ENCODE data around the gene SFMBT1. TPM values are rescaled to one million over a fixed set of nuclear protein-coding genes. Genes with fewer than 3 reads are reported as not detected.

The SFMBT1 gene
- total and polyA plus RNA-seq, 2 experiments from 2014 or later, result 5.3 to 24.0 TPM

DNA sequence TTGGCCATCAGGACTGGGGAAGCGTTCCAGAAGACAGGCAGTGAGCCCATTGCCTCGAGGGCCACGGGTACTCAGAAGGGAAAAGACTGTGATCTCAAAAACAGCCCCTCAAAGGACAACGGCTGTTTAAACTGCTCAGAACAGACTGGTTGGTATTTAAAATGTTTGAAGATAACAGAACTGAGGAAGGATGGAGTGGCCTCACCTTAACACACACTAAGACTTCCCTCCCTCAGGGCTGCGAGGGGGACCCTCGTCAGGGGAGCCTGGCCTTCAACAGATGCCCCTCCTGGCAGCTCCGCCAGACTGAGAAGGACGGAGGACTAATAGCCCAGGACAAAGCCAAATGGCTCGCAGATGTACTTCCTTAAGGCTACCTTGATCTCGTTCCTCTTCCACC, 151.1 kb downstream of the SFMBT1 start (continued):
- no peak for TF ChIP-seq EZH2phosphoT487 (IDR thresholded peaks at IDR 0.05; ENCODE audit: unreplicated experiment)
- TF ChIP-seq ZNF331 (CRISPR knock-in tag; IDR thresholded peaks at IDR 0.05; ENCODE audit: low read depth), result no peak
- TF ChIP-seq EZH2 (IDR thresholded peaks at IDR 0.05; ENCODE audit: low read depth, unreplicated experiment), result no peak
- TF ChIP-seq, protein P1, sequence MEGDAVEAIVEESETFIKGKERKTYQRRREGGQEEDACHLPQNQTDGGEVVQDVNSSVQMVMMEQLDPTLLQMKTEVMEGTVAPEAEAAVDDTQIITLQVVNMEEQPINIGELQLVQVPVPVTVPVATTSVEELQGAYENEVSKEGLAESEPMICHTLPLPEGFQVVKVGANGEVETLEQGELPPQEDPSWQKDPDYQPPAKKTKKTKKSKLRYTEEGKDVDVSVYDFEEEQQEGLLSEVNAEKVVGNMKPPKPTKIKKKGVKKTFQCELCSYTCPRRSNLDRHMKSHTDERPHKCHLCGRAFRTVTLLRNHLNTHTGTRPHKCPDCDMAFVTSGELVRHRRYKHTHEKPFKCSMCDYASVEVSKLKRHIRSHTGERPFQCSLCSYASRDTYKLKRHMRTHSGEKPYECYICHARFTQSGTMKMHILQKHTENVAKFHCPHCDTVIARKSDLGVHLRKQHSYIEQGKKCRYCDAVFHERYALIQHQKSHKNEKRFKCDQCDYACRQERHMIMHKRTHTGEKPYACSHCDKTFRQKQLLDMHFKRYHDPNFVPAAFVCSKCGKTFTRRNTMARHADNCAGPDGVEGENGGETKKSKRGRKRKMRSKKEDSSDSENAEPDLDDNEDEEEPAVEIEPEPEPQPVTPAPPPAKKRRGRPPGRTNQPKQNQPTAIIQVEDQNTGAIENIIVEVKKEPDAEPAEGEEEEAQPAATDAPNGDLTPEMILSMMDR (conservative IDR thresholded peaks at IDR 0.05; ENCODE audit: low read depth in 2 of 2), result no peak
- TF ChIP-seq, protein P2, sequence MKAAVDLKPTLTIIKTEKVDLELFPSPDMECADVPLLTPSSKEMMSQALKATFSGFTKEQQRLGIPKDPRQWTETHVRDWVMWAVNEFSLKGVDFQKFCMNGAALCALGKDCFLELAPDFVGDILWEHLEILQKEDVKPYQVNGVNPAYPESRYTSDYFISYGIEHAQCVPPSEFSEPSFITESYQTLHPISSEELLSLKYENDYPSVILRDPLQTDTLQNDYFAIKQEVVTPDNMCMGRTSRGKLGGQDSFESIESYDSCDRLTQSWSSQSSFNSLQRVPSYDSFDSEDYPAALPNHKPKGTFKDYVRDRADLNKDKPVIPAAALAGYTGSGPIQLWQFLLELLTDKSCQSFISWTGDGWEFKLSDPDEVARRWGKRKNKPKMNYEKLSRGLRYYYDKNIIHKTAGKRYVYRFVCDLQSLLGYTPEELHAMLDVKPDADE (IDR thresholded peaks at IDR 0.05), result no peak
- no peak for TF ChIP-seq JUNB (IDR thresholded peaks at IDR 0.05; ENCODE audit: unreplicated experiment)
- no peak for TF ChIP-seq CREB1 (CRISPR knock-in tag; IDR thresholded peaks at IDR 0.05; ENCODE audit: low read depth)

DNA sequence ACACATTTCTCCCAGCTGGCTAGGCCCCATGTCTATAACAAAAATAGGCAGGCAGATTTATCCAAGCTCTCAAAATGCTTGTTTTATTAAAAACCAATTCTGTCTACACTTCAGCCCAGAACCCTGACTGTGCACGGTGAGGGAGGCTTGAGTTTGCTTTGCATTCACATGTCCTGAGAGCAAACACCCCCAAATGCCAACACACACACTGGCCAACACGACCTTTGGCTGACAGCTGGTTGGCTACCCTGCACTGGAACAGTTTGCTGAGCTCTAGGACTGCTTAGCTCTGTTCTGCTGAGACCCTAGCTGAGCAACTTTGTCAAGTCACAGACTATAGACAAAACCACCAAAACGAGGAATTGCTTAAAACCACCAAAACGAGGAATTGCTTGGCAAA, 152.2 kb downstream of the SFMBT1 start:
- Histone ChIP-seq H3K4me3 (no peak overlapping the region), H3K4me1 (ENCODE audit: insufficient read depth) (peaks cover 8% of the 10 kb centered on the region), H3K4me2 (no peak overlapping the region), H4K20me1 (replicated peaks; ENCODE audit: insufficient read depth) (peaks cover 22% of the 10 kb centered on the region), H2AFZ (no peak overlapping the region), H3K27ac (ENCODE audit: low read depth) (no peak overlapping the region), H3K36me3 (ENCODE audit: insufficient read depth) (no peaks in the 10 kb centered on the region; the same call in 1 of the 2 replicates), H3K79me2 (replicated peaks; ENCODE audit: insufficient read depth) (peaks cover 52% of the 10 kb centered on the region), H3K9me2 (ENCODE audit: insufficient read depth) (no peaks in the 10 kb centered on the region), H3F3A (replicated peaks; ENCODE audit: low read depth) (peaks cover 11% of the 10 kb centered on the region), H3K27me3 (ENCODE audit: insufficient read depth) (no peaks in the 10 kb centered on the region)
- ATAC-seq, result no peak
- Mint-ChIP-seq H3K9me3 (no peaks in the 10 kb centered on the region; the same call in 2 of the 3 replicates), H3K27me3 (ENCODE audit: insufficient read depth, low read depth, poor library complexity) (no peaks in the 10 kb centered on the region), H3K4me1 (peaks cover 15% of the 10 kb centered on the region), H3K27ac (no peak overlapping the region), H3K4me3 (no peak overlapping the region), H3K36me3 (ENCODE audit: low read depth) (peaks cover 5% of the 10 kb centered on the region; the same call in 1 of the 3 replicates)
- DNase-seq (ENCODE audit: low spot score), result no peak
- TF ChIP-seq JUNB (IDR thresholded peaks at IDR 0.05; ENCODE audit: unreplicated experiment) (no peak), ZNF331 (CRISPR knock-in tag; IDR thresholded peaks at IDR 0.05; ENCODE audit: low read depth) (no peak), NANOG (IDR thresholded peaks at IDR 0.05; ENCODE audit: borderline replicate concordance) (no peak), POLR2AphosphoS5 (IDR thresholded peaks at IDR 0.05; ENCODE audit: low read depth) (no peak), STAT1 (IDR thresholded peaks at IDR 0.05; ENCODE audit: unreplicated experiment) (no peak), ZNF114 (CRISPR knock-in tag; IDR thresholded peaks at IDR 0.05) (no peak), EZH2phosphoT487 (IDR thresholded peaks at IDR 0.05; ENCODE audit: unreplicated experiment) (no peak), EZH2 (IDR thresholded peaks at IDR 0.05; ENCODE audit: low read depth, unreplicated experiment) (no peak), CREB1 (CRISPR knock-in tag; IDR thresholded peaks at IDR 0.05; ENCODE audit: low read depth) (no peak)
- TF ChIP-seq, protein P1 (conservative IDR thresholded peaks at IDR 0.05; ENCODE audit: low read depth in 2 of 2), result no peak
- TF ChIP-seq, protein P2 (IDR thresholded peaks at IDR 0.05), result no peak
- TF ChIP-seq, protein P3, sequence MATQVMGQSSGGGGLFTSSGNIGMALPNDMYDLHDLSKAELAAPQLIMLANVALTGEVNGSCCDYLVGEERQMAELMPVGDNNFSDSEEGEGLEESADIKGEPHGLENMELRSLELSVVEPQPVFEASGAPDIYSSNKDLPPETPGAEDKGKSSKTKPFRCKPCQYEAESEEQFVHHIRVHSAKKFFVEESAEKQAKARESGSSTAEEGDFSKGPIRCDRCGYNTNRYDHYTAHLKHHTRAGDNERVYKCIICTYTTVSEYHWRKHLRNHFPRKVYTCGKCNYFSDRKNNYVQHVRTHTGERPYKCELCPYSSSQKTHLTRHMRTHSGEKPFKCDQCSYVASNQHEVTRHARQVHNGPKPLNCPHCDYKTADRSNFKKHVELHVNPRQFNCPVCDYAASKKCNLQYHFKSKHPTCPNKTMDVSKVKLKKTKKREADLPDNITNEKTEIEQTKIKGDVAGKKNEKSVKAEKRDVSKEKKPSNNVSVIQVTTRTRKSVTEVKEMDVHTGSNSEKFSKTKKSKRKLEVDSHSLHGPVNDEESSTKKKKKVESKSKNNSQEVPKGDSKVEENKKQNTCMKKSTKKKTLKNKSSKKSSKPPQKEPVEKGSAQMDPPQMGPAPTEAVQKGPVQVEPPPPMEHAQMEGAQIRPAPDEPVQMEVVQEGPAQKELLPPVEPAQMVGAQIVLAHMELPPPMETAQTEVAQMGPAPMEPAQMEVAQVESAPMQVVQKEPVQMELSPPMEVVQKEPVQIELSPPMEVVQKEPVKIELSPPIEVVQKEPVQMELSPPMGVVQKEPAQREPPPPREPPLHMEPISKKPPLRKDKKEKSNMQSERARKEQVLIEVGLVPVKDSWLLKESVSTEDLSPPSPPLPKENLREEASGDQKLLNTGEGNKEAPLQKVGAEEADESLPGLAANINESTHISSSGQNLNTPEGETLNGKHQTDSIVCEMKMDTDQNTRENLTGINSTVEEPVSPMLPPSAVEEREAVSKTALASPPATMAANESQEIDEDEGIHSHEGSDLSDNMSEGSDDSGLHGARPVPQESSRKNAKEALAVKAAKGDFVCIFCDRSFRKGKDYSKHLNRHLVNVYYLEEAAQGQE (IDR thresholded peaks at IDR 0.05; ENCODE audit: unreplicated experiment), result no peak

All from GM23338 (cell line).